Neural cell (in vitro differentiated cells): ENCODE data around the gene HMGCL. TPM values are rescaled to one million over a fixed set of nuclear protein-coding genes. Genes with fewer than 3 reads are reported as not detected.

Experiments used
- H2AFZ ChIP-seq: fragments of 200-600, 300-800 bp; sonication (generic), shearing (Covaris generic); 2 replicates; pipeline ENCODE4 v1.6.0; 2014; ENCODE audit warnings: low read depth, mild to moderate bottlenecking, antibody characterized with exemption, low read length, moderate library complexity
- H3F3A ChIP-seq: fragments of 200-600 bp; shearing (Covaris generic); 2 replicates; pipeline ENCODE4 v1.6.1; 2016; ENCODE audit warnings: mild to moderate bottlenecking, moderate library complexity, mixed read lengths, antibody characterized with exemption, low read length; ENCODE audit not compliant: insufficient read depth, poor library complexity, severe bottlenecking
- H3K27ac ChIP-seq: fragments of 200-600, 300-800 bp; sonication (generic), shearing (Covaris generic); 2 replicates; pipeline ENCODE4 v1.5.1; 2014; ENCODE audit warnings: mild to moderate bottlenecking, low read length, moderate library complexity
- H3K27me3 ChIP-seq: fragments of 300-800, 200-600 bp; sonication (generic), shearing (Covaris generic); 2 replicates; pipeline ENCODE4 v1.6.0; 2014; ENCODE audit warnings: mild to moderate bottlenecking, low read depth, low read length, moderate library complexity; ENCODE audit not compliant: insufficient read depth
- H3K36me3 ChIP-seq: fragments of 300-800, 200-600 bp; sonication (generic), shearing (Covaris generic); 2 replicates; pipeline ENCODE4 v1.5.1; 2014; ENCODE audit warnings: mild to moderate bottlenecking, antibody characterized with exemption, low read length, moderate library complexity; ENCODE audit not compliant: insufficient read depth
- H3K4me2 ChIP-seq: fragments of 300-800, 200-600 bp; sonication (generic), shearing (Covaris generic); 2 replicates; pipeline ENCODE4 v1.6.0; 2014; ENCODE audit warnings: mild to moderate bottlenecking, low read length
- H3K4me3 ChIP-seq: fragments of 300-800, 200-600 bp; sonication (generic), shearing (Covaris generic); 2 replicates; pipeline ENCODE4 v1.5.1; 2014; ENCODE audit warnings: mild to moderate bottlenecking, low read length, moderate library complexity
- H3K79me2 ChIP-seq: fragments of 200-600 bp; shearing (Covaris generic); replicated peaks from 2 replicates; pipeline ENCODE4 v1.6.0; 2014; ENCODE audit warnings: mild to moderate bottlenecking, low read length, moderate library complexity; ENCODE audit not compliant: insufficient read depth
- H3K9ac ChIP-seq: fragments of 300-800, 200-600 bp; sonication (generic), shearing (Covaris generic); 2 replicates; pipeline ENCODE4 v1.6.1; 2016; ENCODE audit warnings: mild to moderate bottlenecking, low read length, mixed read lengths
- H3K9me2 ChIP-seq: fragments of 200-600 bp; shearing (Covaris generic); 2 replicates; pipeline ENCODE4 v1.6.1; 2016; ENCODE audit warnings: mild to moderate bottlenecking, low read length, mixed read lengths; ENCODE audit not compliant: insufficient read depth
- H3K9me3 ChIP-seq: fragments of 200-600, 300-800 bp; sonication (generic), shearing (Covaris generic); 2 replicates; pipeline ENCODE4 v1.6.1; 2016; ENCODE audit warnings: mild to moderate bottlenecking, mixed run types, low read length, moderate library complexity, mixed read lengths
- H4K20me1 ChIP-seq: fragments of 200-600 bp; shearing (Covaris generic); 2 replicates; pipeline ENCODE4 v1.6.1; 2016; ENCODE audit warnings: mild to moderate bottlenecking, mixed run types; ENCODE audit not compliant: insufficient read depth
- EP300 ChIP-seq: fragments of 450-650 bp; conservative IDR thresholded peaks from 2 replicates; pipeline ENCODE4 v1.6.1; 2014; ENCODE audit warnings: antibody characterized with exemption, mild to moderate bottlenecking, moderate library complexity; ENCODE audit not compliant: poor library complexity, severe bottlenecking
- EZH2 ChIP-seq: fragments of 200-600, 300-800 bp; shearing (Covaris generic), sonication (generic); IDR thresholded peaks from 2 replicates; pipeline ENCODE4 v1.6.1; 2014; ENCODE audit warnings: antibody characterized with exemption, low read length, borderline replicate concordance, mild to moderate bottlenecking; ENCODE audit not compliant: insufficient read depth, poor library complexity, severe bottlenecking
- MXI1 ChIP-seq: fragments of 450-650 bp; conservative IDR thresholded peaks from 2 replicates; pipeline ENCODE4 v1.6.1; 2014; ENCODE audit warnings: antibody characterized with exemption, mild to moderate bottlenecking; ENCODE audit not compliant: poor library complexity, severe bottlenecking
- POLR2AphosphoS5 ChIP-seq: IDR thresholded peaks from 2 replicates; pipeline ENCODE4 v1.6.1; 2012
- RAD21 ChIP-seq: fragments of 450-650 bp; conservative IDR thresholded peaks from 2 replicates; pipeline ENCODE4 v1.6.1; 2014; ENCODE audit warnings: antibody characterized with exemption, mild to moderate bottlenecking, moderate library complexity
- SMC3 ChIP-seq: fragments of 450-650 bp; conservative IDR thresholded peaks from 2 replicates; pipeline ENCODE4 v1.6.1; 2014; ENCODE audit warnings: antibody characterized with exemption, mild to moderate bottlenecking, moderate library complexity; ENCODE audit not compliant: poor library complexity
- TAF1 ChIP-seq: IDR thresholded peaks from 2 replicates; pipeline ENCODE4 v1.6.1; 2012; ENCODE audit warnings: low read depth
- polyA plus RNA-seq: library from polyadenylated mRNA; depleted of rRNA; stranded (reverse); fragments of >200 nt; gene quantifications from 2 replicates; pipeline ENCODE4 v1.2.3, GENCODE V29; 2014
- TF ChIP-seq, protein P1 (sequence below): fragments of 450-650 bp; IDR thresholded peaks from 2 replicates; pipeline ENCODE4 v1.5.1; 2014; ENCODE audit warnings: antibody characterized with exemption, mild to moderate bottlenecking, moderate library complexity; ENCODE audit not compliant: poor library complexity, severe bottlenecking
- TF ChIP-seq, protein P2 (sequence below): IDR thresholded peaks from 2 replicates; pipeline ENCODE4 v1.6.1; 2012; ENCODE audit warnings: borderline replicate concordance

Gene HMGCL
- polyA plus RNA-seq, 1 donor from 2014 or later = 27.6 TPM

DNA sequence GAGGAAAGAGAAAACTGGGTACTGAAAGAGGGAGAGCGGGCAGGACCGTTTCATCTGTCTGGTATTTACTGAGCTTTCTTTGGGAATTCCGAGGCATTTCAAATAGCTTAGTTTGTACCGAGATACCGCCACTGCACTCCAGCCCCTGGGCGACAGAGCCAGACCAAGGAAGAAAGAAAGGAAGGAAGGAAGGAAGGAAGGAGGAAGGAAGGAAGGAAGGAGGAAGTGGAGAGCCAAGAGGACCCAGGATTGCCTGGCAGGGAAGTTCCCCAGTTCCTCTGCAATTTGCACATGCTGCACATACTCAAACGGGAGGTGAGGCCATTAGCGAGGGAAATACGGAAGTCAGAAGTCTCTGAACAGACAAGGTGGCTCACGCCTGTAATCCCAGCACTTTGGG is 43.8 kb upstream of the HMGCL start:
- H4K20me1 ChIP-seq = no peaks in the 10 kb centered on the region
- H3K27ac ChIP-seq = no peak overlapping the region
- H3K36me3 ChIP-seq = no peaks in the 10 kb centered on the region
- TF ChIP-seq RAD21 = no peak
- TF ChIP-seq POLR2AphosphoS5 = no peak
- TF ChIP-seq, protein P1, sequence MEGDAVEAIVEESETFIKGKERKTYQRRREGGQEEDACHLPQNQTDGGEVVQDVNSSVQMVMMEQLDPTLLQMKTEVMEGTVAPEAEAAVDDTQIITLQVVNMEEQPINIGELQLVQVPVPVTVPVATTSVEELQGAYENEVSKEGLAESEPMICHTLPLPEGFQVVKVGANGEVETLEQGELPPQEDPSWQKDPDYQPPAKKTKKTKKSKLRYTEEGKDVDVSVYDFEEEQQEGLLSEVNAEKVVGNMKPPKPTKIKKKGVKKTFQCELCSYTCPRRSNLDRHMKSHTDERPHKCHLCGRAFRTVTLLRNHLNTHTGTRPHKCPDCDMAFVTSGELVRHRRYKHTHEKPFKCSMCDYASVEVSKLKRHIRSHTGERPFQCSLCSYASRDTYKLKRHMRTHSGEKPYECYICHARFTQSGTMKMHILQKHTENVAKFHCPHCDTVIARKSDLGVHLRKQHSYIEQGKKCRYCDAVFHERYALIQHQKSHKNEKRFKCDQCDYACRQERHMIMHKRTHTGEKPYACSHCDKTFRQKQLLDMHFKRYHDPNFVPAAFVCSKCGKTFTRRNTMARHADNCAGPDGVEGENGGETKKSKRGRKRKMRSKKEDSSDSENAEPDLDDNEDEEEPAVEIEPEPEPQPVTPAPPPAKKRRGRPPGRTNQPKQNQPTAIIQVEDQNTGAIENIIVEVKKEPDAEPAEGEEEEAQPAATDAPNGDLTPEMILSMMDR = no peak
- no peak for TF ChIP-seq EZH2
- TF ChIP-seq TAF1 = no peak
- TF ChIP-seq, protein P2, sequence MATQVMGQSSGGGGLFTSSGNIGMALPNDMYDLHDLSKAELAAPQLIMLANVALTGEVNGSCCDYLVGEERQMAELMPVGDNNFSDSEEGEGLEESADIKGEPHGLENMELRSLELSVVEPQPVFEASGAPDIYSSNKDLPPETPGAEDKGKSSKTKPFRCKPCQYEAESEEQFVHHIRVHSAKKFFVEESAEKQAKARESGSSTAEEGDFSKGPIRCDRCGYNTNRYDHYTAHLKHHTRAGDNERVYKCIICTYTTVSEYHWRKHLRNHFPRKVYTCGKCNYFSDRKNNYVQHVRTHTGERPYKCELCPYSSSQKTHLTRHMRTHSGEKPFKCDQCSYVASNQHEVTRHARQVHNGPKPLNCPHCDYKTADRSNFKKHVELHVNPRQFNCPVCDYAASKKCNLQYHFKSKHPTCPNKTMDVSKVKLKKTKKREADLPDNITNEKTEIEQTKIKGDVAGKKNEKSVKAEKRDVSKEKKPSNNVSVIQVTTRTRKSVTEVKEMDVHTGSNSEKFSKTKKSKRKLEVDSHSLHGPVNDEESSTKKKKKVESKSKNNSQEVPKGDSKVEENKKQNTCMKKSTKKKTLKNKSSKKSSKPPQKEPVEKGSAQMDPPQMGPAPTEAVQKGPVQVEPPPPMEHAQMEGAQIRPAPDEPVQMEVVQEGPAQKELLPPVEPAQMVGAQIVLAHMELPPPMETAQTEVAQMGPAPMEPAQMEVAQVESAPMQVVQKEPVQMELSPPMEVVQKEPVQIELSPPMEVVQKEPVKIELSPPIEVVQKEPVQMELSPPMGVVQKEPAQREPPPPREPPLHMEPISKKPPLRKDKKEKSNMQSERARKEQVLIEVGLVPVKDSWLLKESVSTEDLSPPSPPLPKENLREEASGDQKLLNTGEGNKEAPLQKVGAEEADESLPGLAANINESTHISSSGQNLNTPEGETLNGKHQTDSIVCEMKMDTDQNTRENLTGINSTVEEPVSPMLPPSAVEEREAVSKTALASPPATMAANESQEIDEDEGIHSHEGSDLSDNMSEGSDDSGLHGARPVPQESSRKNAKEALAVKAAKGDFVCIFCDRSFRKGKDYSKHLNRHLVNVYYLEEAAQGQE = no peak
- no peak for TF ChIP-seq EP300
- TF ChIP-seq SMC3 = no peak
- TF ChIP-seq MXI1 = no peak
- H3K4me3 ChIP-seq = no peak overlapping the region
- H3K79me2 ChIP-seq = peaks cover 4% of the 10 kb centered on the region
- no peaks in the 10 kb centered on the region for H3K9me2 ChIP-seq
- no peak overlapping the region for H3K4me2 ChIP-seq
- H3K9ac ChIP-seq = no peak overlapping the region
- H3K9me3 ChIP-seq = no peaks in the 10 kb centered on the region
- no peak overlapping the region for H2AFZ ChIP-seq
- H3K27me3 ChIP-seq = peaks cover 18% of the 10 kb centered on the region
- no peaks in the 10 kb centered on the region for H3F3A ChIP-seq

DNA sequence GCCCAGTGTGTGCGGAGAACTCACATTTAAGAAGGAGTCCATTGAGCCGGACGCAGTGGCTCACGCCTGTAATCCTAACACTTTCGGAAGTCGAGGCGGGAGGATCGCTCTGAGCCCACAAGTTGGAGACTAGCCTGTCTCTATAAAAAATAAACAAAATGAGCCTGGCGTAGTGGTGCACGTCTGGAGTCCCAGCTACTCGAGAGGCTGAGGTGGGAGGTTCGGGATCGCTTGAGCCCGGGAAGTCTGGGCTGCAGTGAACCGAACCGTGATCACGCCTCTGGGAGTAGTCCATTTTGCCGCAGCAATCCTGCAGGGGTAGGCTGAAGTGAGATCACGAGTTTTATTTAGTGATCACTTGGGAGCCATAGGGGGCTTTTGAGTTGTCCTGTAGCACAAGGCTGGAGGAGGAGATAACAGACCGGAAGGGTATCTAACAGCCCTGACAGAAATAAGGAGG is 43.4 kb upstream of the HMGCL start:
- Histone ChIP-seq H3K27ac (no peak overlapping the region), H3K9ac (no peak overlapping the region)
- TF ChIP-seq, protein P1 = peak; percentile 58
- TF ChIP-seq, protein P2 = no peak

More for the DNA sequence above, 43.4 kb upstream of the HMGCL start:
- Histone ChIP-seq H3K9me3 (no peaks in the 10 kb centered on the region), H2AFZ (no peak overlapping the region), H3K4me3 (peak overlapping the region; percentile 99), H4K20me1 (no peaks in the 10 kb centered on the region), H3K4me2 (no peak overlapping the region), H3K9me2 (no peaks in the 10 kb centered on the region), H3K79me2 (peaks cover 4% of the 10 kb centered on the region), H3F3A (no peaks in the 10 kb centered on the region), H3K36me3 (no peaks in the 10 kb centered on the region), H3K27me3 (peaks cover 18% of the 10 kb centered on the region)
